Ecto neural progenitor cell (in vitro differentiated cells): ENCODE measurements around the gene CNTNAP5.
A peak's percentile ranks its signal among the peaks of the same experiment; 100 is the strongest.

Source experiments
- DNase-seq: peaks from one replicate; pipeline ENCODE4 v3.0.0-alpha.2; 2018; ENCODE audit warnings: low spot score

CNTNAP5 gene

DNA sequence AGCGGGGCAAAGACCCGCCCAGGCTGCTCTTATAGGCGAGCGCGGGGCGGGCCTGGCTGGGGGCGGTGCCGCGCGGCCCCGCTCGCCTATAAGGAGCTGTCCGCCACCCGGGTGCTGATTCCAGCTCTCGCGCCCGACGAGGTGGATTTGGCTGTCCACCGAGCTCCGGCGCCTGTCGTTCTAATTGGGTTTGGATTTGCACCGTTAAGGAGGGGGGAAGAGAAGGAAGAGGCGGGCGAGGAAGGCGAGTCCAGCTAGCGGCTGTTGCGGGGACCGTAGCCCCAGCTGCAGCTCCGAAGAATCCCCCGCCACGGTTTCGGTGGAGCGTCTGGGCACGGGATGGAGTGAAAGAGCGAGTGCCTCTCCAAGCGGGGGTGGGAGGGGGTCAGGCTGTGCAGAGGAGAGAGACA, at the start of gene CNTNAP5:
Gene CNTNAP5, plus strand, starts transcription at position 117 of the 410 bp plus-strand sequence. CDS start 364 bp downstream, outside the sequence.
- peak; percentile 92 for DNase-seq

DNA sequence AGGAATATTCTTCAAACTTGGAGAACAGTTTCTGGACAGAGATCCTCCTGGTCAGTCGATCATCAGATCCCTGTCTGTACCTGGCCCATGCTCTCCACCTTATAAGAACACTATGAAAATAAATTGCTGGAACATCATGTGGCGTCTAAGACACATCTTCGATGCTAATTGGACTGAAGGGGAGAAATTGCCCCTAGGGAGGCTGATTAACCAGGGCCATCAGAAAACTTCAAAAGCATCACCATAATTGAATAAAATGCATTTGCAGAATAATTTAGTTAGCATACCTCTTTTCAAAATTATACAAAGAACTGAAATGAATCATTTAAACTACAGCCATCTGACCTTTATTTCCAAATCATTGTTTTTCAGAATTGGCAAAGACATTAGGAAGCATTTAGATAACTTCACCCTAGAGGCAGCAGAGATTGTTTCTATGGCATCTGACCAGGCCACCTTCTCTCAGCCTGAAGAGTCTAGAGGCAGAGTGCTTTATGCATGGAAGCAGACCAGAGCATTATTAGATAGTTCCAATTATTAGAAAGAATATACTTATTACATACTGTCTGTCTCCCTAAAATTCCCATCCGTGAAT, 48.9 kb upstream of the CNTNAP5 start:
- DNase-seq = no peak

DNA sequence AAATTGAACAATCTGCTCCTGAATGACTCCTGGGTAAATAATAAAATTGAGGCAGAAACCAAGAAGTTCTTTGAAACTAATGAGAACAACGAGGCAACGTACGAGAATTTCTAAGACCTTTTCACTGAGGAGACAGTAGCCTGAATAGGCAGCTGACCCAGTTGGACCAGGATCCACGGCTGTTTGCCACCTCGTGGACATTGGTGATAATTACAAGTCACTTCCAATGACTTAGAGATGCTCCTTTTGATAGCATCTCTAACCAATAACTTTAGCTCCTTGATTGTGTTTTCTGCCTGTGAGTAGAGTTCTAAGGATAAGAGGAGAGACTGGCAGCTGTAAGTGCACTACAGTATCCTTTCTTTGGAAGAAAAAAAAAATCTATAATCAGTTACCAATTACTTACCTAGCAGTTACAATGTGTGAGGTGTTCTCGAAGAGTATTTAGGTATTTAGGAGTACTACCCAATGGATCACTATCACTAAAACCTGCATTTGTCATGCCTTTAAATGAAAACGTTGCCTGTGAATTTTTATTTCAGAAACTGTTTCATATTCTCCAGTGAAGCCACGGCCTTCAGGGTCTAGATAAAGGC, 31.3 kb upstream of the CNTNAP5 start:
- DNase-seq = peak; percentile 55

DNA sequence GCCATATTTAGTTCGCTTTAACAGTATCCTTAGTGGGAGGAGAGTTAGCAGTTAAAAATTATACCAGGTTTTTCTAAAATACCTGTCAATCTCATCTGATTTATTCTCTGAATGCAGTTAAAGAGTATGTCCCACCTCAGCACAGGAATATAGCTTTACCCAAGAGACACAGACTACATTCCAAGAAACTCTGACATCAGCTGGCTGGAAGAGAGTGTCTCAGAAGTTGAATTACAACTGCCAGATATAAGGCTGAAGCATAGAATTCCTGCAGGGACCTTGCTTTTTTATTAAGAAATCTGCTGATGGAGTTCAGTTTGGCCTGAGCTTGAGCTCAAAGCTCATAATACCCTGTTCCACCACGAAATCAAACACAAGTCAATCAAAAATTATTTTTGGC, 25.4 kb upstream of the CNTNAP5 start:
- no peak for DNase-seq

DNA sequence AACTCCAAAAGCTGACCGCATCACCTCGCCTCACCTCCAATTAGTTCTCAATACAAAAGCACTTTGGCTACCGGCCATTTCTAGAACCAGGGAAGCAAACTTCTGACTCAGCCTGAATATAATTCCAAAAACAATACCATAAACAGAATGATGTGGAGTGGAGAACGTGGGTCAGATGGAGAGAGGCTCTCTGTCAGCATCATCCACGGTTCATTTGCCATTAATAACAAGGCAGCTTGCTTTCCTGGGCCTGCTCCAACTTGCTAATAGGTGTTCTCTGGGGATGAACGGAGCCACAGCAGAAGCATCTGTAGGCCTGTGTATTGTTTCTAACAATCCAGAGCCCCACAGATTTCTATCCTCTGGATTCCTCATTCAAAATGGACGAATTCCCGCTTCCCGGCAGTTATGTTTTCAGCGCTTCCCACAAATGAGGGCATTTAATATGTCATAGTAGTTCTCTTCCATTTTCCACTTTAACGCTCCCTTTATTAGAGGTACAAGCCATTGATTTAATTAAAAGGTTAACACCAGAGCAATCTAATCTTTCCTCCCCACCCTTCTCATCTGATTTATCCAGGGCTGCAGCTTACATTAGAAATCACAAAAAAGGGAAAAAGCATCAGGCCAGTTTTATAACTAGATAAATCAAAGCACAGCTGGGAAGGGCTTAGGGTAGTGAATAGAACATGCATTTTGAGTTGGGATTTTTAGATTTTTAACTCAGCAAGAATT, 23.2 kb upstream of the CNTNAP5 start:
- no peak for DNase-seq

DNA sequence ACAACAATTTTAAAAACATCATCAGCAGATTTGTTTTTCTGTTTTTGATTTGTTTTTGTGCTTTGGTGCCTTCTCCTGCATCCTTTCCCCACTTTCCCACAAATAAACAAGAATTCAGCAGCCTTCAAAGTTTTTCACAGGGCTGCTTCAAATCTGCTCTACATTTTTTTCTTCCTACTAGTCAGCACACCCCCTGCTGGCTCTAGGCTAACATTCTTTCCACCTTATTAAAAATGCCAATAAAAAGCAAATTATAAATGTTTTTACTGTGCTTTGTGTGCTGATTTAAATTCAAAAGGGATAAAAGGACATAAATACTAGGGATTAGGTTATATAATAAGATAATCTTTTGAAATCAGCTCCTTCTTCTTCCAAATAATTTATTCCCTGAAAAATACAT, 6.2 kb upstream of the CNTNAP5 start:
- DNase-seq = no peak

DNA sequence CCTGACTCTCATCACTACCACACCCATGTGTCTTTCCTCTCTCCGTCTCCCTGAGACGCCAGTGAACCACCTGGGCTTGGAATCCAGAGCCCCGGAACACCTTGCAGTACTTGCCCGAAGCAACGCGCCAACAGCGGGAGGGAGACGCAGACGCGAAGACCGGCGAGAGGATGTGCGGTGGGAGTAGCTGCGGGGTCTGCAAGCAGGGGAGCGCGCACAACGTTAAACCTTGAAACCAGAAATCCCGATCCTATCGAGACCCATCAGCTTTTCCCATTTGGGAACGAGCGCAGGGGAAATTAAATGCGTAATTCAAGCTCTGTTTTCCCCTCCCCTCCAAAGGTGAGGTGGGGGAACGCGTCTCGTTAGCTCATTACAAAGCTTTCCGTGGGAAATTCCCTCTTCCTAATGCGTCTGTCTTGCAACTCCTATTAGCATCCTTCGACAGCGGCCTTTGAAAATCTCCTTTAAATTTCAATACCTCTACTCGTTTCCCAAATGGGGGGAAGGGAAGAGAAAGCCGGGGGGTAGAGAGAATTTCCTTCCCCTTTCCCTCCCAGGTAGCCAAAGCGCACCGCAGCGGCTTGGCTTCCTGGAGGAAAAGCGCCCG, 421 bp upstream of the CNTNAP5 start:
- DNase-seq = peak; percentile 54

DNA sequence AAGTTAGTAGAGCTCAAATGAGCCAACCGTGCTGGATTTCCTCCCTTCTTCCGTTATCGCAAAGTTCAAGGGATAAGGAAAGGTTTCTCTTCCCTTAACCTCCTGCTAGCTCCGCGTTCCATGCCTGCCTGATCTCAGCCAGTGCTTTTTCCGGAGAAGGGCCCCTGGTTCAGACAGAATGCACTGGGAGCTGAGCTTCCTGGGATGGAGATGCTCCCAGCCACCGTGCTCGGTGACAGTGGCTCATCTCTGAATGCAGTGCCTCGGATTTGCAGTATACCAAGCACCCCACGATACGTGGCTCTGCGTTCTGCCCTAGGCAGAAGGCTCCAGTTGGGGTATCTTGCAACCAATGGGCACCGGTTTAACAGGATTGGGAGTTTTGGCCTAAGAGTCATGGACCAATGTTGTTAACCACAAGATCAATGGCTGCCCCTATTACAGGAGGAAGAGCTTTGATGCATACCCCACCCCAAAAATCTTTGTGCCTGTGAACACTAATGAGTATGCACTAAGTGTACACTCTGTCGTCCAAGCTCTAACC, 876 bp downstream of the CNTNAP5 start:
- DNase-seq = no peak

DNA sequence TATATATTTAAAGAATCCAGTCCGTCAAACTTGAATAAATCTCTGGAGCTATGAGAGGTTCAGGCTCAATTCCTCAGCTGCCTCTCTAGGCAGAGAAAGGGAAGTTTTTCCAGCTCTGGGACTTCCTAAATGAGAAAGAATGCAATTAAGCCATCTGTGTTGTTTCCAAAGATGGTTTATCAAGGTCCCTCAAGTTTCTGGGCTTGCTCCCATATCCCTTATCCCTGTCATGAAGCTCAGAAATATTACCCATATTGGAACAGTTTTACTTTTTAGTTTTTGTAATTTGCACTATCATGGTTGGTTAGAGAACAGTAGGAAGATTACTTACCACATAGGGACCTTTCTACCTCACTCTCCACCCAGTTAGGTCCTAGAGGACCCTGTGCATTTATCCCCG, 1.4 kb downstream of the CNTNAP5 start:
- no peak for DNase-seq

DNA sequence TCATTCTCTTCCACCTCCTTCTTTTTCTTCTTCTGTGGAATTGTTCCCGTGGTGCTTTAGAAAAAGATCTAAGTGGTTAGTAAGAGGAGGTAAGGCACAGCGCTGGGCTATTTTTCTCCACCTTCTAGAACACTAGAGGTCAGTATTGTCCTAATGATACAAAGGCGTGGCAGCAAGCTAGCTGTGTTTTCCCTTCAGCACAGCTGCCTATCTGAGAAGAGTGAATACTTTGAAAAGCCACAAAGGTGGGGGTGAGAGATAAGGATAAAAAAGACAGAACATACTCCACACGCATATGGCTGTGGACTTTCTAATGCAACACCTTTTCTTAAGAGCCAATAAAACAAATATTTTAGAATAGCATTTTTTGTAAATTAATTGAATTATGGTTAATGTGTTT, 2.1 kb downstream of the CNTNAP5 start:
- peak; percentile 55 for DNase-seq

DNA sequence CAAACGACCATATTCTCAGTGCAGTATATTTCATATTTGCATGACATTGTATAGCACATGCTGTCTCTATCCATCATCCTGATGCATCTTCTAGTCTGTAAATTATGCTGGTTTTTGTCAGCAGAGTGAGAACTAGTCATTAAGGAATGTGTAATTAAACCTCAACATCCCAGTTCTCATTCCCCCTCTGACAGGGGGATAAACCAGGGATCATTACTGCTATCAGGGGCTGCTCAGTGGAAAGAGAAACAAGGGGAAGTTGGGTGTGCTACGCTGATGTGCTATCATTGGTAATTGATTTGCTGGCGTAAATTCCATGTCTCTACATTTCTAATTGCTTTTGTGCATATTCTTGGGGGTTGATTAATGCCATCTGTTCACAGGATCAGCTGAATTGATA, 7.7 kb downstream of the CNTNAP5 start:
- DNase-seq = no peak

DNA sequence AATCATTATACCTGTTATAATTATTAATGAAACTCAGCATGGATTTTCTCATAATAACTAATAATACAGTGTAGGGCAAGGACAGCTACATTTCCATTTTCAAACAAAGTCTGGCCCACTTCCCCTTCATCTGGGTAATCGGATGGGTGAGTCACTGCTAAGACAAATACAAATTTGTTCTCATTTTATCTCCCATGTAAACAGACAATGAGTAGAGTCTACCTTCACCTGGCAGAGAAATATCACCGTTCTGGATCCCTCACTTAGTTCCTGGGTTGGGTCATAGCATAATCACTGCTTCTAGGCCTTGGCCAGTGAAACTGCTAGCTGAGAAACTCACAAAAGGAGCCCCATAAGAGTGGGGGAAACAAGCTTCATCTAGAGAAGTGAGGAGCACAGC, 9.2 kb downstream of the CNTNAP5 start:
- DNase-seq = no peak

DNA sequence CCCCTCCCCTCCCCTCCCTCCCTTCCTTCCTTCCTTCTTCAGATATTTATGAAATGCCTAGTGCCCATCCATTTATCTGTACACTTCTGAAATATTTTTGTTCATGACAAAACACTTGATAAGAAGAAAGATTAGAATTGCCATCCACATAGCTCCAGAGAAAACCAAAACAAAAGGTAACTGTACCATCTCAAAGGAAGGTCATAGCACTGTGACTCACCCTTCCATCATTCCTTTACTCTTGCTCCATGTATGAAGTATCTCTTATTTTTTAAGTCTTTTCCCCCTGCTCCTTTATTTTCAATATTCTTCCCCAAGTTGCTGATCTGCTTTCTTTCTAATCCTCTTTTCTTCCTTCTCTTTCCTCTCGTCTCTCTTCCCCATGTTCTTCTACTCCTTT, 9.9 kb downstream of the CNTNAP5 start:
- DNase-seq = no peak

DNA sequence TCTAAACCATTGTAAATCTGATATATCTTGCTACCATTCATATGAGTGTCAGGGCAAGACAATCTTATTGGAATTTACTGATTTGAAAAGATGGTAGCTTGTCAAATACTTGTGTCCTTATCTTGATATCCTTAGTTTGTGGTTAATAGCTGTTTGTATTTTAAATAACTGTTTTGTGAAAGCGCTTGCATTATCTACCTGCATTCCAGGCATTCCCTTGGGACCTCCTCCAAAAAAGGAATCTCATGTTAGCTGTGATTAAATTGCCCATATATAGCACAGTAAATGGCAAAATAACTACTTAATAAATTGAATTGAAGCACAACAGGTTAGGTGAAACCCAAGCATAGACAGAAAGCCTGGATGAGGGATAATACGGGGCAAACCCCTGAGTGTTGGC, 13.9 kb downstream of the CNTNAP5 start:
- DNase-seq = no peak

DNA sequence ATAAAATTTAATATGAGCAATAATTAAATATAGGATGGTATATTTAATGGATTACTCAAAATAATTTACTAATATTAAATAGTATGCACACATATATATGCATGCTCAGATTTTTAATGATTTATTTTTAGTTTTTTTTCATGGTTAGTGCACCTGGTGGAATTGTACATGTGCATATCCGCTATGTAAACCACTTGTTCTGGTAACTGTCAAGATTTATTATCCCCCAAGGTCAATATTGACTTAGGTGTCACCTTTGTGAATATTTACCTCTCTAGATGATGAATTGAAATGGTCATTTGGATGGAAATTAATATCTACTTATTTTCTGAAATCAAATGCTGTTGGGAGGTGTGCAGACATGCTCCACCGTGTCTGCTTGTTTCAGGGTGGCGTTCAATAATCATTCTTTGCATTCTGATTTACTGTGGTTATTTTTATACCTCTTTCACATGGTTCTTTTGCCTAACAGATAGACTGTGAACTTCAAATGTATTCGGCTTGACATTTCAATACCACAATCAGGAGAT, 14.7 kb downstream of the CNTNAP5 start:
- DNase-seq = no peak

DNA sequence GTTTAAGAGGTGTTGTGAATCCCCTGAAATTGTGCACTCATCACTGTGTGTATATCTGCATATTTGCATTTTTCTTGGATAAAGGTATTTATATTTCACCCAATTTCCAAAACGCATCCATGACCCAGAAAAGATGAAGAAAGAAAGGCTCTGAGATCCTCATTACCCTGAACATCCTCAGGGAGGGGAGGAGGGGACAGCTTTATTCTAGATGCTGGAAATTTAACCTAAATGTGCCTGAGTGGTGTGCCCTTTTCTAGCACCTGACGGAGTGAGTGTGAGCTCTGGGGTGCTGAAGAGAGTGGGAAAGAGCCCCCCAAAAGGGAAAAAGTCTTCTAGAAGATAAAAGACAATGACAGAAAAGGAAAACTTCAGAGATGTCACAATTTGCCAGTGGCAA, 20.8 kb downstream of the CNTNAP5 start:
- DNase-seq = no peak

DNA sequence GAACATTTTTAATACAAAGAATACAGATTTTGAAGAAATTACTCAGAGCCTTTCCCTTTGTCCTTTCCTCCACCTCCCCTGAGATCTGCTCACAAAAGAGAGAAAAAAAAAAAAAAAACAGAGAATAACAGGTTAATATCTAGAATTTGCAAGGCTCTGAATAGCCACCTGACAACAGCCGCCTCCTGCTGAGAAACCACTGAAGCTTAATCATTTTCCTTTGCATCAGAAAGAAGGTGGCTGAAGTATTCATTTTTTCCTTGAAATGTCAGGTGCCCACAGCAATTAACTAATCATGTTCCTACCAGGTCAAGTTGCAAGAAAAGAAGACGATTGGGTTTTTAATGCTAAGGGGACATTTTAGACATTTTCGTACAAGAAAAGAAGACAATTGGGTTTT, 21.2 kb downstream of the CNTNAP5 start:
- DNase-seq = no peak

DNA sequence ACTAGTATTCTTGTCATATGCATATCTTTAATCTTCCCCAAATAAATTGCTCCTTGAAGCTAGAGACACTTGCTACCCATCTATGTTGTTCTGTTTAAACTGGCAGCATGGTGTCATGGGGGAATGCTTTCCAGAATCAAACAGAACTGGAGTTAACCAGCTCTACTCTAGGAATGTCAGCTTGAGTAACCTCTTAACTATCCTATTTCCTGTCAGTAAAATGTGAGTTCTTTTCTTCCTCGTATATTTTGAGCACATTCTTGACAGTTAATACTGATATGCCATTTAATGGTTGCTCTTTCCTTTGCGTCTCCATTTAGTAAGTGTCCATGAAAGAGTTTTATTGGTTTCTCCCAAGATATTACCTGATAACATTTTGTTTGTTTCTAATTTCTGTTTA, 23.0 kb downstream of the CNTNAP5 start:
- no peak for DNase-seq

DNA sequence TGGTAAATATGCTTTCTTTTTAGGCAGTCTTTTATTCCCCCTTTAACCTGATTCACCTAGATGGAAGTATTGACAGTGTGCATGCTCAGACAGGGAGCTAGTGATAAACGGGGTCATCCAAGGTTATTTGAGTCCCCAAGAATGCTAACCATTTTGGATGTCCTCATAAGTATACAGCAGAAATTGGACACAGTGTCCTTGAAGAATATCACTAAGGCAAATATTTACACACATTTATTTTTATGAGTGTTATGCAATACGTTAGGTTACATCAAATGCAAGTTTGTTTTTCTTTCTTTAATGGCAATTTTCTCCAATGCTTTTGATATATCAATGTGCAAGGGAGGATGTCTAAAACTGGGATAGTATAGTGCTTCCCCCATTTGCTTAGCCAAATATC, 23.6 kb downstream of the CNTNAP5 start:
- no peak for DNase-seq

DNA sequence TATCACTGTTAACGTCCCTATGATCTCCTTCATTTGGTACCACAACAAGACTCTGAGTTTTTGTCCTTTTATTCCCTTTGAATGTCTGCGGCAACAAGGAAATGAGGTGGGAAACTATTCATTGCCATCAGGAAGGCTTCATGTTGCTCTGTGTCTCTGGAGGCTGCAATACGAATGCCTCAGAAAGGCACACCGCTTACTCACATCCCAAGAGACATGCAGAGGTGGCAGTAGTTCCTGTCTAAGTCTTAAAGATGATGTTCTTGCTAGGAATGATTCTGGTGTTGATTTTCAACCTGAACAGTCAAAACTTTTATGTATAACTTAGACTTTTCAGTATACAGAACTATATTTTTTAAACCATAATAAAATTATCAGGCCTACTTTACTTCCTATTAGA, 24.0 kb downstream of the CNTNAP5 start:
- no peak for DNase-seq

DNA sequence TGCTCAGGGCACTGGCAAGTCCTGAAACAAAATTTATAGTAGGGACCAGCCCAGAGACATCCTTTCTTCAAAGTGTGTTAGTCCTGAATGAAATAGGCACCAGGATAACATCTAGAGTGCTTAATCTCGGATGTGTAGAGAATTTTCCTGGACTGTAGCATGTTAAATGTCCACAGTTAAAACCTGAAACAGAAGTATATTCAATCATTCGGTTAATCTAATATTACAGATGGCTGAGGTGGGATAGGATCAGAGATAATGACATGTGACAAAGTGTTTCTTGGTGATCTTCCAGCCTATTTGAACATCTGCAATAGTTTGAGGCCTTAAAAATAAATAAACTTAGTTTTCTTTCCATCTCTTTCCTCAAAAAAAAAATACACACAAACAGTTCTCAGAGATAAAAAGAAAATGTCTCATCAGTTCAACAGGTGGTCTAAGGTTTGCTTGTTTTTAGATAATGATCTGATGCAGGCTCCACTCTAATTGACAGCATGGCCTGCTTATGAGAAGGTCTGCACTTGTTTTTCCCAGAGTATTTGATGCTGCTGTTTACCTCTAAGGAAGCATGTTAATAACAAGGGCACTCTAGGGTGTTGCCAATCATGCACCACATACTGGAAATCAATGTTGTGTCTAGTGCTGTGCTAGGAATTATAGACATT, 25.9 kb downstream of the CNTNAP5 start:
- DNase-seq = no peak

DNA sequence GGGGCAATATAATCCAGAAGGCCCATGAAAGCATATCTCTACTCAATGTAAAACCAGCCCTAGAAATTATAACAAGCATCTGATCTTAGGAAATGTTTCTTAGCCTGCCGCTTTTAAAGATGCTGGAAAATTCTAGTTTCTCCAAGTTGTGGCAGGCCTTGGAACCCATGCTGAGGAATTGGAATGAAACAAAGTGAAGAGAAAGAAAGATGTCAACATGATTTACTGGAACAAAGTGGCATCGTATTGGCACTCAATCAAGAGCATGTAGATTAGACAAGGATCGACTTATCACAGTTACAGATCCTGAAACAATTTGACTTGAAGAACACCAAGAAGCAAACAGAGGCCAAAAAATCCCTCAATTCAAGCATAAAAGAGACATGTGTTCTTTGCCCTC, 28.7 kb downstream of the CNTNAP5 start:
- no peak for DNase-seq
